ENCODE measurements around the gene ARL2BP.

The ARL2BP gene

GRCh38 chr16:57300387-57301125 lies 55.5 kb downstream of the ARL2BP start:
- Histone ChIP-seq H4K20me1 (ENCODE audit: insufficient read depth) (no peaks in the 10 kb centered on the region), H3K27ac (peak overlapping the region; percentile 21; the same call in 1 of the 2 replicates), H3K27me3 (ENCODE audit: insufficient read depth, low read depth) (no peaks in the 10 kb centered on the region), H3K4me1 (ENCODE audit: low read depth, poor library complexity, severe bottlenecking) (peaks cover 23% of the 10 kb centered on the region), H3K9ac (no peak overlapping the region), H3K36me3 (ENCODE audit: insufficient read depth) (no peaks in the 10 kb centered on the region), H3K79me2 (ENCODE audit: insufficient read depth, low read depth) (no peaks in the 10 kb centered on the region), H3K4me3 (IDR thresholded peaks at IDR 0.05; ENCODE audit: insufficient read depth, low read depth, low read length) (no peak overlapping the region), H2AFZ (ENCODE audit: low read depth) (peak overlapping the region; percentile 53; the same call in 1 of the 2 replicates), H3K4me2 (peak overlapping the region; percentile 71; the same call in 1 of the 2 replicates)
- peak; percentile 76 for TF ChIP-seq CTCF (conservative IDR thresholded peaks at IDR 0.05; ENCODE audit: low read depth, low read length)

- no peaks in the 10 kb centered on the region for H3K27me3 ChIP-seq (ENCODE audit: insufficient read depth, low read depth)
- H3K4me2 ChIP-seq = peak overlapping the region; percentile 71; the same call in 1 of the 2 replicates
- H3K79me2 ChIP-seq (ENCODE audit: insufficient read depth, low read depth) = no peaks in the 10 kb centered on the region
- H3K27ac ChIP-seq = no peak overlapping the region
- no peak overlapping the region for H3K4me3 ChIP-seq (IDR thresholded peaks at IDR 0.05; ENCODE audit: insufficient read depth, low read depth, low read length)
- H3K36me3 ChIP-seq (ENCODE audit: insufficient read depth) = no peaks in the 10 kb centered on the region
- H3K9ac ChIP-seq = no peak overlapping the region
- peaks cover 23% of the 10 kb centered on the region for H3K4me1 ChIP-seq (ENCODE audit: low read depth, poor library complexity, severe bottlenecking)
- no peak for TF ChIP-seq CTCF (conservative IDR thresholded peaks at IDR 0.05; ENCODE audit: low read depth, low read length)
- no peaks in the 10 kb centered on the region for H4K20me1 ChIP-seq (ENCODE audit: insufficient read depth)
- H2AFZ ChIP-seq (ENCODE audit: low read depth) = peak overlapping the region; percentile 53; the same call in 1 of the 2 replicates
Measured at GRCh38 chr16:57301126-57301817, 56.2 kb downstream of the ARL2BP start.
